ENCODE results near the gene INCENP. TPM values are rescaled to one million over a fixed set of nuclear protein-coding genes. Genes with fewer than 3 reads are reported as not detected.

INCENP gene
- polyA plus RNA-seq, 4 donors, result 4.5 to 24.2 (median 12.5) TPM

- Histone ChIP-seq H3K4me1 (ENCODE audit: control insufficient read depth in 3 of 3, insufficient read depth in 2 of 3, low read depth in 1 of 3, low read length in 2 of 3) (no peaks in the 10 kb centered on the region), H3K27me3 (ENCODE audit: control insufficient read depth in 3 of 3, insufficient read depth in 3 of 3, low read length in 3 of 3) (no peaks in the 10 kb centered on the region), H3K4me3 (ENCODE audit: low read depth in 1 of 3, low read length in 3 of 3) (no peak overlapping the region), H3K36me3 (ENCODE audit: control insufficient read depth in 3 of 3, insufficient read depth in 2 of 3, low read depth in 1 of 3, low read length in 3 of 3) (peaks cover 12 to 79% (median 18%) of the 10 kb centered on the region in 3 donors), H3K9me3 (ENCODE audit: control insufficient read depth in 2 of 2, insufficient read depth in 1 of 2, low read depth in 1 of 2, low read length in 1 of 2) (no peaks in the 10 kb centered on the region), H3K27ac (ENCODE audit: low read depth in 1 of 3, low read length in 2 of 3) (no peak overlapping the region)
- WGBS, 3 donors, result 91 to 92% (median 91%) methylated on average over 9 to 10 of the region's 10 CpGs
- no peak for FAIRE-seq
- no peak for DNase-seq
These were observed 24.6 kb downstream of the INCENP start for GRCh38 chr11:62148271-62148980.

GRCh38 chr11:62149986-62150886 lies 26.4 kb downstream of the INCENP start:
- Histone ChIP-seq H3K27me3 (ENCODE audit: control insufficient read depth in 3 of 3, insufficient read depth in 3 of 3, low read length in 3 of 3) (no peaks in the 10 kb centered on the region), H3K36me3 (ENCODE audit: control insufficient read depth in 3 of 3, insufficient read depth in 2 of 3, low read depth in 1 of 3, low read length in 3 of 3) (peaks cover 12 to 65% (median 18%) of the 10 kb centered on the region in 3 donors), H3K4me1 (ENCODE audit: control insufficient read depth in 3 of 3, insufficient read depth in 2 of 3, low read depth in 1 of 3, low read length in 2 of 3) (no peaks in the 10 kb centered on the region), H3K27ac (ENCODE audit: low read depth in 1 of 3, low read length in 2 of 3) (no peak overlapping the region), H3K4me3 (ENCODE audit: low read depth in 1 of 3, low read length in 3 of 3) (no peak overlapping the region), H3K9me3 (ENCODE audit: control insufficient read depth in 2 of 2, insufficient read depth in 1 of 2, low read depth in 1 of 2, low read length in 1 of 2) (no peaks in the 10 kb centered on the region)
- no peak for DNase-seq
- FAIRE-seq, result no peak
- 93 to 95% (median 93%) methylated on average over 17 of the region's 17 CpGs for WGBS, 3 donors

GRCh38 chr11:62150887-62151736 lies 27.3 kb downstream of the INCENP start:
- H3K27ac ChIP-seq (ENCODE audit: low read depth in 1 of 3, low read length in 2 of 3), result no peak overlapping the region
- no peaks in the 10 kb centered on the region for H3K27me3 ChIP-seq (ENCODE audit: control insufficient read depth in 3 of 3, insufficient read depth in 3 of 3, low read length in 3 of 3)
- H3K9me3 ChIP-seq (ENCODE audit: control insufficient read depth in 2 of 2, insufficient read depth in 1 of 2, low read depth in 1 of 2, low read length in 1 of 2), result no peaks in the 10 kb centered on the region
- FAIRE-seq (no peak), DNase-seq (no peak)
- H3K36me3 ChIP-seq (ENCODE audit: control insufficient read depth in 3 of 3, insufficient read depth in 2 of 3, low read depth in 1 of 3, low read length in 3 of 3), result peaks cover 12 to 58% (median 15%) of the 10 kb centered on the region in 3 donors
- no peak overlapping the region for H3K4me3 ChIP-seq (ENCODE audit: low read depth in 1 of 3, low read length in 3 of 3)
- H3K4me1 ChIP-seq (ENCODE audit: control insufficient read depth in 3 of 3, insufficient read depth in 2 of 3, low read depth in 1 of 3, low read length in 2 of 3), result no peaks in the 10 kb centered on the region
- 94 to 95% (median 95%) methylated on average over 10 of the region's 10 CpGs for WGBS, 3 donors

- Histone ChIP-seq H3K4me1 (ENCODE audit: control insufficient read depth in 3 of 3, insufficient read depth in 2 of 3, low read depth in 1 of 3, low read length in 2 of 3) (no peaks in the 10 kb centered on the region), H3K9me3 (ENCODE audit: control insufficient read depth in 2 of 2, insufficient read depth in 1 of 2, low read depth in 1 of 2, low read length in 1 of 2) (no peaks in the 10 kb centered on the region), H3K36me3 (ENCODE audit: control insufficient read depth in 3 of 3, insufficient read depth in 2 of 3, low read depth in 1 of 3, low read length in 3 of 3) (peaks cover 10 to 54% (median 14%) of the 10 kb centered on the region in 3 donors), H3K4me3 (ENCODE audit: low read depth in 1 of 3, low read length in 3 of 3) (no peak overlapping the region), H3K27ac (ENCODE audit: low read depth in 1 of 3, low read length in 2 of 3) (no peak overlapping the region), H3K27me3 (ENCODE audit: control insufficient read depth in 3 of 3, insufficient read depth in 3 of 3, low read length in 3 of 3) (no peaks in the 10 kb centered on the region)
- 94 to 98% (median 95%) methylated on average over 8 to 9 of the region's 9 CpGs for WGBS, 3 donors
- FAIRE-seq (no peak), DNase-seq (no peak)
These were observed 27.9 kb downstream of the INCENP start for GRCh38 chr11:62151737-62152102.

GRCh38 chr11:62152245-62153086 lies 28.7 kb downstream of the INCENP start:
- H3K27ac ChIP-seq (ENCODE audit: low read depth in 1 of 3, low read length in 2 of 3), result no peak overlapping the region
- H3K4me3 ChIP-seq (ENCODE audit: low read depth in 1 of 3, low read length in 3 of 3), result no peak overlapping the region
- no peaks in the 10 kb centered on the region for H3K4me1 ChIP-seq (ENCODE audit: control insufficient read depth in 3 of 3, insufficient read depth in 2 of 3, low read depth in 1 of 3, low read length in 2 of 3)
- H3K36me3 ChIP-seq (ENCODE audit: control insufficient read depth in 3 of 3, insufficient read depth in 2 of 3, low read depth in 1 of 3, low read length in 3 of 3), result peaks cover 4 to 46% (median 9%) of the 10 kb centered on the region in 3 donors
- no peaks in the 10 kb centered on the region for H3K9me3 ChIP-seq (ENCODE audit: control insufficient read depth in 2 of 2, insufficient read depth in 1 of 2, low read depth in 1 of 2, low read length in 1 of 2)
- no peak for DNase-seq
- 91 to 97% (median 93%) methylated on average over 14 of the region's 14 CpGs for WGBS, 3 donors
- no peaks in the 10 kb centered on the region for H3K27me3 ChIP-seq (ENCODE audit: control insufficient read depth in 3 of 3, insufficient read depth in 3 of 3, low read length in 3 of 3)
- FAIRE-seq, result no peak

- no peaks in the 10 kb centered on the region for H3K4me1 ChIP-seq (ENCODE audit: control insufficient read depth in 3 of 3, insufficient read depth in 2 of 3, low read depth in 1 of 3, low read length in 2 of 3)
- WGBS, 3 donors, result 84 to 97% (median 93%) methylated on average over 2 of the region's 2 CpGs
- DNase-seq (no peak), FAIRE-seq (no peak)
- H3K9me3 ChIP-seq (ENCODE audit: control insufficient read depth in 2 of 2, insufficient read depth in 1 of 2, low read depth in 1 of 2, low read length in 1 of 2), result no peaks in the 10 kb centered on the region
- H3K36me3 ChIP-seq (ENCODE audit: control insufficient read depth in 3 of 3, insufficient read depth in 2 of 3, low read depth in 1 of 3, low read length in 3 of 3), result peaks cover 2 to 40% (median 9%) of the 10 kb centered on the region in 3 donors
- H3K27me3 ChIP-seq (ENCODE audit: control insufficient read depth in 3 of 3, insufficient read depth in 3 of 3, low read length in 3 of 3), result no peaks in the 10 kb centered on the region
- H3K27ac ChIP-seq (ENCODE audit: low read depth in 1 of 3, low read length in 2 of 3), result no peak overlapping the region
- H3K4me3 ChIP-seq (ENCODE audit: low read depth in 1 of 3, low read length in 3 of 3), result no peak overlapping the region
These were observed 29.2 kb downstream of the INCENP start for GRCh38 chr11:62153087-62153395.

GRCh38 chr11:62153617-62154016 lies 29.8 kb downstream of the INCENP start:
- FAIRE-seq (no peak), DNase-seq (no peak)

More at GRCh38 chr11:62153617-62154016, 29.8 kb downstream of the INCENP start:
- Histone ChIP-seq H3K4me3 (ENCODE audit: low read depth in 1 of 3, low read length in 3 of 3) (no peak overlapping the region), H3K27ac (ENCODE audit: low read depth in 1 of 3, low read length in 2 of 3) (no peak overlapping the region), H3K4me1 (ENCODE audit: control insufficient read depth in 3 of 3, insufficient read depth in 2 of 3, low read depth in 1 of 3, low read length in 2 of 3) (no peaks in the 10 kb centered on the region), H3K36me3 (ENCODE audit: control insufficient read depth in 3 of 3, insufficient read depth in 2 of 3, low read depth in 1 of 3, low read length in 3 of 3) (peaks cover 2 to 35% (median 9%) of the 10 kb centered on the region in 3 donors), H3K27me3 (ENCODE audit: control insufficient read depth in 3 of 3, insufficient read depth in 3 of 3, low read length in 3 of 3) (no peaks in the 10 kb centered on the region), H3K9me3 (ENCODE audit: control insufficient read depth in 2 of 2, insufficient read depth in 1 of 2, low read depth in 1 of 2, low read length in 1 of 2) (no peaks in the 10 kb centered on the region)
- 73 to 79% (median 77%) methylated on average over 3 of the region's 3 CpGs for WGBS, 3 donors
